GM21717 (cell line): Measurements from ENCODE around the gene CAMTA1.

Experiments used
- ATAC-seq: cut with Tn5 transposase; IDR thresholded peaks from one replicate; pipeline ENCODE4 v1.9.1; 2021; ENCODE audit warnings: mild to moderate bottlenecking, moderate library complexity; ENCODE audit not compliant: unreplicated experiment

Gene CAMTA1

GRCh38 chr1:7568901-7569524, 783.8 kb downstream of the CAMTA1 start:
- no peak for ATAC-seq

GRCh38 chr1:7570311-7570710, 785.1 kb downstream of the CAMTA1 start:
- ATAC-seq: no peak

- no peak for ATAC-seq
These were observed 787.4 kb downstream of the CAMTA1 start for GRCh38 chr1:7572654-7573152.

- ATAC-seq: no peak
These were observed 788.2 kb downstream of the CAMTA1 start for GRCh38 chr1:7573481-7573880.

- ATAC-seq: no peak
These were observed 789.1 kb downstream of the CAMTA1 start for GRCh38 chr1:7574121-7575040.

- no peak for ATAC-seq
These were observed 789.8 kb downstream of the CAMTA1 start for GRCh38 chr1:7575041-7575400.

- ATAC-seq: no peak
These were observed 791.8 kb downstream of the CAMTA1 start for GRCh38 chr1:7576946-7577657.

GRCh38 chr1:7578206-7578605, 793.0 kb downstream of the CAMTA1 start:
- no peak for ATAC-seq

- no peak for ATAC-seq
These were observed 793.8 kb downstream of the CAMTA1 start for GRCh38 chr1:7579016-7579415.

- no peak for ATAC-seq
These were observed 794.9 kb downstream of the CAMTA1 start for GRCh38 chr1:7579831-7580804.

- ATAC-seq: no peak
These were observed 795.9 kb downstream of the CAMTA1 start for GRCh38 chr1:7580923-7581753.

- no peak for ATAC-seq
These were observed 796.7 kb downstream of the CAMTA1 start for GRCh38 chr1:7581754-7582459.

- ATAC-seq: no peak
These were observed 797.3 kb downstream of the CAMTA1 start for GRCh38 chr1:7582460-7582972.

GRCh38 chr1:7583291-7584096, 798.2 kb downstream of the CAMTA1 start:
- no peak for ATAC-seq

GRCh38 chr1:7584157-7584556, 798.9 kb downstream of the CAMTA1 start:
- no peak for ATAC-seq

GRCh38 chr1:7584643-7585042, 799.4 kb downstream of the CAMTA1 start:
- no peak for ATAC-seq

GRCh38 chr1:7585216-7585907, 800.1 kb downstream of the CAMTA1 start:
- ATAC-seq: no peak
